Lung (tissue), 12 donors: ENCODE measurements around the gene ZNRF1. TPM values are rescaled to one million over a fixed set of nuclear protein-coding genes. Genes with fewer than 3 reads are reported as not detected.

ENCODE experiments used
- ATAC-seq: fragments of 200-7000 bp; cut with Tn5 transposase; one replicate; pipeline ENCODE4 v1.9.1; 2020; ENCODE audit warnings: moderate number of reproducible peaks; ENCODE audit not compliant: insufficient read depth, low FRiP score
- DNase-seq, 3 donors: peaks; one replicate each; pipeline ENCODE4 v3.0.0-alpha.2; 2013 to 2017
- H3K27ac ChIP-seq, 2 donors: one replicate each; pipeline ENCODE4 v1.5.1; 2013; ENCODE audit warnings: mild to moderate bottlenecking in 2 of 2, moderate library complexity in 2 of 2, control low read depth in 1 of 2, inconsistent platforms in 1 of 2, low read depth in 1 of 2, low read length in 1 of 2
- H3K27me3 ChIP-seq, 3 donors: one replicate each; pipeline ENCODE4 v1.5.1; 2013; ENCODE audit warnings: low read length in 2 of 3; ENCODE audit not compliant: control insufficient read depth in 3 of 3, insufficient read depth in 3 of 3
- H3K36me3 ChIP-seq, 4 donors: one replicate each; pipeline ENCODE4 v1.5.1; 2013; ENCODE audit warnings: low read length in 4 of 4, mild to moderate bottlenecking in 1 of 4, moderate library complexity in 1 of 4; ENCODE audit not compliant: control insufficient read depth in 4 of 4, insufficient read depth in 4 of 4
- H3K4me1 ChIP-seq, 5 donors: one replicate each; pipeline ENCODE4 v1.5.1; 2013; ENCODE audit warnings: low read length in 5 of 5, mild to moderate bottlenecking in 2 of 5, moderate library complexity in 1 of 5; ENCODE audit not compliant: control insufficient read depth in 5 of 5, insufficient read depth in 5 of 5
- H3K4me3 ChIP-seq: one replicate; pipeline ENCODE4 v1.5.1; 2013; ENCODE audit warnings: mild to moderate bottlenecking, control low read depth, moderate library complexity
- H3K9ac ChIP-seq, 2 donors: one replicate each; pipeline ENCODE4 v1.5.1; 2013; ENCODE audit warnings: low read length in 2 of 2, control low read depth in 1 of 2; ENCODE audit not compliant: insufficient read depth in 1 of 2
- H3K9me3 ChIP-seq, 4 donors: one replicate each; pipeline ENCODE4 v1.5.1; 2013; ENCODE audit warnings: low read length in 3 of 4, mild to moderate bottlenecking in 1 of 4, moderate library complexity in 1 of 4; ENCODE audit not compliant: control insufficient read depth in 4 of 4, insufficient read depth in 3 of 4
- CTCF ChIP-seq: IDR thresholded peaks from 2 replicates; pipeline ENCODE4 v1.5.1; 2012; ENCODE audit warnings: mild to moderate bottlenecking; ENCODE audit errors: control extremely low read depth, extremely low read depth
- WGBS, 2 donors: extraction: QIAGEN DNeasy Blood & Tissue Kit; methylation state at CpG; one replicate each; pipeline ENCODE4 v1.1.7; 2013; 5-methylcytosine and 5-hydroxymethylcytosine counted together
- polyA plus RNA-seq, 2 donors: library from polyadenylated mRNA; stranded (reverse); fragments of 200-250 nt; gene quantifications; one replicate each; pipeline ENCODE4 v1.2.1, GENCODE V29; 2013
- total RNA-seq, 2 donors: library from RNA; depleted of rRNA in 1 of 2; stranded (reverse); fragments of >200 nt in 1 of 2; gene quantifications; one replicate each; pipeline ENCODE4 v1.2.1, GENCODE V29; 2014 to 2021
- donor health status: control.
- donor health status: control.
- donor health status: Bipolar disorder and iron deficiency.
- donor health status: healthy.
- donor health status: DM: yes; HTN: yes; CAD: no.

Gene ZNRF1
- total and polyA plus RNA-seq, 4 donors: 8.9 to 25.1 (median 16.2) TPM

- peaks cover 0 to 4% (median 0%) of the 10 kb centered on the region in 4 donors for H3K9me3 ChIP-seq
- H3K9ac ChIP-seq: no peak overlapping the region
- no peak overlapping the region for H3K4me3 ChIP-seq
- no peak for DNase-seq
- 95 to 96% methylated on average over 8 of the region's 8 CpGs for WGBS, 2 donors
- peaks cover 4 to 24% (median 10%) of the 10 kb centered on the region in 5 donors for H3K4me1 ChIP-seq
- no peaks in the 10 kb centered on the region for H3K27me3 ChIP-seq
- no peak for ATAC-seq
- H3K36me3 ChIP-seq: no peaks in the 10 kb centered on the region
- no peak for TF ChIP-seq CTCF
- no peak overlapping the region for H3K27ac ChIP-seq
Observed at GRCh38 chr16:75078886-75079285, 80.1 kb downstream of the ZNRF1 start.

GRCh38 chr16:75079346-75079926, 80.6 kb downstream of the ZNRF1 start:
- no peak for DNase-seq
- no peak overlapping the region for H3K9ac ChIP-seq
- TF ChIP-seq CTCF: no peak
- H3K27me3 ChIP-seq: no peaks in the 10 kb centered on the region
- H3K9me3 ChIP-seq: peaks cover 0 to 4% (median 0%) of the 10 kb centered on the region in 4 donors
- no peak overlapping the region for H3K27ac ChIP-seq
- no peak overlapping the region for H3K4me3 ChIP-seq
- ATAC-seq: no peak
- H3K4me1 ChIP-seq: peaks cover 4 to 22% (median 5%) of the 10 kb centered on the region in 5 donors
- no peaks in the 10 kb centered on the region for H3K36me3 ChIP-seq
- 92 to 97% methylated on average over 7 of the region's 7 CpGs for WGBS, 2 donors

- no peak overlapping the region for H3K4me3 ChIP-seq
- H3K27ac ChIP-seq: no peak overlapping the region
- no peak for DNase-seq
- 94% methylated on average over 8 of the region's 8 CpGs for WGBS, 2 donors
- no peak for TF ChIP-seq CTCF
- no peaks in the 10 kb centered on the region for H3K27me3 ChIP-seq
- H3K9ac ChIP-seq: no peak overlapping the region
- H3K4me1 ChIP-seq: peaks cover 2 to 18% (median 6%) of the 10 kb centered on the region in 5 donors
- peaks cover 0 to 2% (median 0%) of the 10 kb centered on the region in 4 donors for H3K36me3 ChIP-seq
- H3K9me3 ChIP-seq: peaks cover 0 to 4% (median 0%) of the 10 kb centered on the region in 4 donors
- ATAC-seq: no peak
Observed at GRCh38 chr16:75080205-75081029, 81.6 kb downstream of the ZNRF1 start.
